ENCODE measurements around the gene EXD3. TPM values are rescaled to one million over a fixed set of nuclear protein-coding genes. Genes with fewer than 3 reads are reported as not detected.

Gene EXD3
- total RNA-seq, 1 donor from 2014 or later = 6.8 TPM

DNA sequence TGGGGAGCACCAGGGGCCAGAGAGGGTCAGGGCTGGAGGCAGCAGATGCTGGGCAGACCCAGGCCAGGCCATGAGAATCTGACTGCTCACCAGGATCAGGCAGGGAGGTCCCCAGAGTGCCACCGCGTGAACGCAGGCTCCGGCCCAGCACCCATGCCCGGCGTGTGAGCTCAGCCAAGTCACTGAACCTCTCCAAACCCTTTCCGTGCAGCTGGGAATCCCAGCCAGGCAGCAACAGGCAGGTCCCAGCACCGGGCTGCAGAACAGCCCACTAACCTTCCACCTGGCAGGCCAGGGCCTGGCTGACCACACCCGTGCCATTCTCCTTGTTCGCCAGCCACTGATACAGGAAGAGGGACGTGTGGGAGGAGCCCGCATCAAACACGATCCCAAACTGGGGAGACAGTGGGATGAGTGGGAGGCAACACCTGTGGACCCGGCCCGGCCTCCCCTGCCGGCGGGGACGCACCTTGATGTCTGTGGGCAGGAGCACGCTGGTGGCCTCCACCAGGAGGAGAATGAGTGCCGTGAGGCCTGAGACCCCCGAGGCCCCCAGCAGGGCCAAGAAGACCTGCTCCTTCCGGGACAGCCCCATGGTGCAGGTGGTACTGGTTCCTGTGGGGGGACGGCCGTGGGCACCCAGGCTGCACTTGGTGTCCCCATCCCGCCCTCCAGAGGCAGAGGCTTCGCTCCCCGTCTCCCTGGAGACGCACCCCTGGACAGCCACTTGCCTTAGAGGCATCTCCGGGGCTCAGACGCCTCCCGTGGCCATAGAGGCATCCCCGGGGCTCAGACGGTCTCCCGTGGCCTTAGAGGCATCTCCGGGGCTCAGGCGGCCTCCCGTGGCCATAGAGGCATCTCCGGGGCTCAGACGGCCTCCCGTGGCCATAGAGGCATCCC, 15.0 kb upstream of the EXD3 start:
- DNase-seq (ENCODE audit: low spot score) = no peak
- H3K4me3 Mint-ChIP-seq (ENCODE audit: low read depth) = no peak overlapping the region
- no peaks in the 10 kb centered on the region for H3K36me3 Mint-ChIP-seq (ENCODE audit: low read depth)
- peaks cover 5% of the 10 kb centered on the region for H3K27me3 Mint-ChIP-seq (ENCODE audit: low read depth)
- H3K9me3 Mint-ChIP-seq = no peaks in the 10 kb centered on the region
- H3K27ac Mint-ChIP-seq = no peak overlapping the region
- peaks cover 2% of the 10 kb centered on the region for H3K4me1 Mint-ChIP-seq (ENCODE audit: low read depth)
- intact Hi-C loops (cut with micrococcal nuclease) = no loop called here

GRCh38 chr9:137436761-137437600, 14.0 kb upstream of the EXD3 start:
- intact Hi-C loops (cut with micrococcal nuclease) = no loop called here
- H3K36me3 Mint-ChIP-seq (ENCODE audit: low read depth) = no peaks in the 10 kb centered on the region
- peaks cover 1% of the 10 kb centered on the region for H3K4me1 Mint-ChIP-seq (ENCODE audit: low read depth)

DNA sequence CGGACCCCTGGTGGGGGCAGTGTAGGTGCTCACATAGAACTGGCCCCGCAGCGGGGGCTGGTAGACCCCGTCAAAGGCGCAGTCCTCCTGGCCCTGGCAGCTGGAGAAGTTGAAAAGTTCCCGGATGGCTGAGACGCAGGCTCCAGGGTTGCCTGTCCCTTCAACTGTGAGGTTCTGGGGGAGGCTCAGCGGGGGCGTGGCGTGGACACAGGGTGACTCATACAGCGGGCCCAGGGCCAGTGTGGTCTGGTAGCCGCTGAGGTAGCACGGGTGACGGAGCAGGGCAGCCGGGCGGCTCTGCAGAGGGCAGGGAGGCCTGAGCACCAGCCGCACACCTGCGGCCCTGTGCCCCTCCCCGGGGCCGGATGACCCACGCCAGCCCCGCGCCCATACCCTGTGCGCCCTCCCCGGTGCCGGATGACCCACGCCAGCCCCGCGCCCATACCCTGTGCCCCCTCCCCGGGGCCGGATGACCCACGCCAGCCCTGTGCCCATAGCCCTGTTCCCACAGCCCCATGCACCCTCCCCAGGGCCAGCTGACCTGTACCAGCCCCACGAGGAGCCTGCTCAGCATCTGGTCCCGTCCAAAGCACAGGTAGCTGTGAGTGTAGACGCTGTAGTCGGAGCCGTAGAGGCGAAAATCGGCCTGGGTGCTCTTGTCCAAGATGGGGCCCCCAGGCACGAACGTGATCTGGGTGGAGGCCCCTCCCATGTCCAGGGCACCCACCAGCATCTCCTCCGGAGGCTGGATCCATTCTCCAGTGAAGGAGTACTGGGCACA, 13.2 kb upstream of the EXD3 start:
- Mint-ChIP-seq H3K9me3 (no peaks in the 10 kb centered on the region), H3K27me3 (ENCODE audit: low read depth) (no peaks in the 10 kb centered on the region), H3K4me1 (ENCODE audit: low read depth) (no peaks in the 10 kb centered on the region), H3K27ac (no peak overlapping the region), H3K4me3 (ENCODE audit: low read depth) (no peak overlapping the region), H3K36me3 (ENCODE audit: low read depth) (no peaks in the 10 kb centered on the region)
- intact Hi-C loops (cut with micrococcal nuclease) = no loop called here
- DNase-seq (ENCODE audit: low spot score) = no peak

More at GRCh38 chr9:137436761-137437600, 14.0 kb upstream of the EXD3 start:
- DNase-seq (ENCODE audit: low spot score) = no peak
- Mint-ChIP-seq H3K27me3 (ENCODE audit: low read depth) (peaks cover 2% of the 10 kb centered on the region), H3K9me3 (no peaks in the 10 kb centered on the region), H3K4me3 (ENCODE audit: low read depth) (no peak overlapping the region), H3K27ac (no peak overlapping the region)

DNA sequence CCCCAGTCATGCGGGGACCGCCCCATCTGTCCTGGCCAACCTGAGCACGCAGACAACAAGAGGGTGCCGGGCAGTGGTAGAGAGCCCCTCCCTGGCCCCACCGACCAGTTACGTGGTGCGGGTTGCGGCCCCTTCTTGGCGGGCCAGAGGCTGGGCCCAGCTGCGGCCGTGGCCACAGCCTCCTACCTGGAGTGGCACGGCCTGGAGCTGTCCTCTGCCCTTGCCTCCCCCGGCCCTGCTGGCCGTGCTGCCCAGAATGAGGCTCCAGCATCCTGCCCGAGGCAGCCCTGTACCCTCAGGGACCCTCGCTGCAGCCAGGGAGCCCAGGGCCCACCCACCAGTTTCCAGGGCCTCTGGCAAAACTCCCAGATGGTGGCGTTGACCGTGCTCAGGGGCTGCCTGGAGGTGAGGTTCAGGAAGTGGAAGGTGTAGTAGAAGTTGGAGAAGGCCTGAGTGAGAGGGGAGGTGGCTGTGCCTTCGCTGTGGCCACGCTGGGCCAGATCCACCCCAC, 12.5 kb upstream of the EXD3 start:
- Mint-ChIP-seq H3K27ac (no peak overlapping the region), H3K9me3 (no peaks in the 10 kb centered on the region), H3K4me1 (ENCODE audit: low read depth) (no peaks in the 10 kb centered on the region), H3K36me3 (ENCODE audit: low read depth) (no peaks in the 10 kb centered on the region), H3K27me3 (ENCODE audit: low read depth) (no peaks in the 10 kb centered on the region), H3K4me3 (ENCODE audit: low read depth) (no peak overlapping the region)
- intact Hi-C loops (cut with micrococcal nuclease) = no loop called here
- DNase-seq (ENCODE audit: low spot score) = no peak

DNA sequence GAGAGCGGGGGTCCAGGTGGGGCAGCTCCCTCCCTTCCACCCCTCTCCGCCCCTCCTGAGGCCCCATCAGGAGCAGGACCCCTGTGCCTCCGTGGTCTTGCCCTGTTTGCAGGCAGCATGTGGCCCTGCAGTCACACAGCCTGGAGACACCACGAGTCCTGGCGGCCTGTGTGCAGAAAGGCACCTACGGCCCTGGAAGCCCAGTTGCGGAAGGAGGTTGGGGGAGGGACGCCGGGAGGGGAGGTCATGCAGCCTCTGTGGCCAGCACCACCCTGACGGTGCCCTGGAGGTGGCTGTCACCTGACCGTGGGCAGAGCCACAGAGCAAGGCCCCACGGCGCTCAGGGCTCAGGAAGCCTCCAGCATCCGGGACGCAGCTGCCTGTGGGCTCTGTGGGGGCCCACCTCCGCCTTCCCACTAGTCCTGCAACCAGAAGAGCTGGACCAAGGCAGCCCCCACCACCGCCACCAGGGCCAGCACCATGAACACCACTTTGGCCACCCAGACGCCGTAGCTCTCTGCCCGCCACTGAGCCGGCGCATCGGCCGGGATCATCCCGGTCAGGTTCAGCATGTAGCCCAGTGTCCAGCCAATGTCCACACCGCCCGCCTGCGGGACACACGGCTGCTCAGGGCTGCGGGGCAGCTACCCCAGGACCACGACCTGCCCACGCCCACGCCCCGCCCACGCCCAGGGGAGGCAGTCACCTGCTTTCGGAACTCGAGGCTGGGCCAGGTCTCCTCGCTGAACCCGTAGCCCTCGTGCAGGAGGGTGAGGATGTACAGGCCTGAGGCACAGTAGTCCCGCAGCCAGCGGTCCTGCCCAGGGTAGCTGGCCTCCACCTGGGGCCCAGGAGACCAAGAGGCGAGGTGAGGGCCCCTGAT, 11.8 kb upstream of the EXD3 start:
- Mint-ChIP-seq H3K27me3 (ENCODE audit: low read depth) (no peaks in the 10 kb centered on the region), H3K4me3 (ENCODE audit: low read depth) (no peak overlapping the region), H3K27ac (no peak overlapping the region), H3K9me3 (no peaks in the 10 kb centered on the region), H3K36me3 (ENCODE audit: low read depth) (no peaks in the 10 kb centered on the region), H3K4me1 (ENCODE audit: low read depth) (no peaks in the 10 kb centered on the region)
- DNase-seq (ENCODE audit: low spot score) = no peak
- intact Hi-C loops (cut with micrococcal nuclease) = no loop called here

GRCh38 chr9:137433916-137434431, 11.0 kb upstream of the EXD3 start:
- intact Hi-C loops (cut with micrococcal nuclease) = no loop called here
- no peaks in the 10 kb centered on the region for H3K4me1 Mint-ChIP-seq (ENCODE audit: low read depth)
- no peaks in the 10 kb centered on the region for H3K27me3 Mint-ChIP-seq (ENCODE audit: low read depth)
- no peaks in the 10 kb centered on the region for H3K36me3 Mint-ChIP-seq (ENCODE audit: low read depth)
- no peaks in the 10 kb centered on the region for H3K9me3 Mint-ChIP-seq
- DNase-seq (ENCODE audit: low spot score) = no peak
- H3K27ac Mint-ChIP-seq = no peak overlapping the region
- H3K4me3 Mint-ChIP-seq (ENCODE audit: low read depth) = no peak overlapping the region

- H3K9me3 Mint-ChIP-seq = no peaks in the 10 kb centered on the region
- H3K4me3 Mint-ChIP-seq (ENCODE audit: low read depth) = no peak overlapping the region
- no peaks in the 10 kb centered on the region for H3K36me3 Mint-ChIP-seq (ENCODE audit: low read depth)
- intact Hi-C loops (cut with micrococcal nuclease) = no loop called here
- H3K27ac Mint-ChIP-seq = no peak overlapping the region
- DNase-seq (ENCODE audit: low spot score) = no peak
- no peaks in the 10 kb centered on the region for H3K4me1 Mint-ChIP-seq (ENCODE audit: low read depth)
- H3K27me3 Mint-ChIP-seq (ENCODE audit: low read depth) = no peaks in the 10 kb centered on the region
These were observed 10.5 kb upstream of the EXD3 start for GRCh38 chr9:137433349-137433915.

- DNase-seq (ENCODE audit: low spot score) = no peak
- Mint-ChIP-seq H3K9me3 (no peaks in the 10 kb centered on the region), H3K4me1 (ENCODE audit: low read depth) (no peaks in the 10 kb centered on the region), H3K4me3 (ENCODE audit: low read depth) (no peak overlapping the region), H3K36me3 (ENCODE audit: low read depth) (no peaks in the 10 kb centered on the region), H3K27me3 (ENCODE audit: low read depth) (no peaks in the 10 kb centered on the region), H3K27ac (no peak overlapping the region)
- intact Hi-C loops (cut with micrococcal nuclease) = no loop called here
These were observed 9.9 kb upstream of the EXD3 start for GRCh38 chr9:137432687-137433348.

GRCh38 chr9:137431416-137431931, 8.5 kb upstream of the EXD3 start:
- H3K27me3 Mint-ChIP-seq (ENCODE audit: low read depth) = no peaks in the 10 kb centered on the region
- H3K9me3 Mint-ChIP-seq = no peaks in the 10 kb centered on the region
- H3K27ac Mint-ChIP-seq = no peak overlapping the region
- H3K36me3 Mint-ChIP-seq (ENCODE audit: low read depth) = no peaks in the 10 kb centered on the region
- DNase-seq (ENCODE audit: low spot score) = no peak
- H3K4me3 Mint-ChIP-seq (ENCODE audit: low read depth) = no peak overlapping the region
- H3K4me1 Mint-ChIP-seq (ENCODE audit: low read depth) = no peaks in the 10 kb centered on the region
- intact Hi-C loops (cut with micrococcal nuclease) = no loop called here

DNA sequence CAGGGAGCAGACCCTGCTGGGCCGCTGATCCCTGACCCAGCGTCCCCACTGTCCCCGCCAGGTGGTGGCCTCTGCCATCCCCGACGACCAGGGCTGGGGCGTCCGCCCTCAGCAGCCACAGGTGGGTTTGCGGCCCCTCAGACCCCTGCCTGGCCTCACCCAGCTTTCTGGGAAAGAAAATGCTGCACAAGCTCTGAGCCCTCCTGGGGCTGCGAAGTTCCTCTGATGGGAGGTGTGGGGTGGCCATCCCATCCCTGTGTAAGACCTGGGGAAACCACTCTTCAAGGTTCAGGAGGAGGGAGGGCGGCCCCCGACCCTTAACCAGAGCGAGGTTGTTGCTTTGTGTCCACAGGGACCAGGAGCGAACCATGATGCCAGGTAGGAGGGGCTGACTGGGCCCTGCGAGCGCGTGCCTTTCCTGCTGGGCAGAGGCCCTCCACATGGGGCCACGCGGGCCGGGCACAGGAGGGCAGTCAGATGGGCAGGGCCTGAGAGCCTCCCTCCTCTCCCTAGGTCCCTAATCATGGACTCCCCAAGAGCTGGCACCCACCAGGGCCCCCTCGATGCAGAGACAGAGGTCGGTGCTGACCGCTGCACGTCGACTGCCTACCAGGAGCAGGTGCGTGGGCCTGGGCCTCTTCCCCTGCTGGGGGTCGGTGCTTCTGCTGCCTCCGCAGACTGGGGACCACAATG, 7.9 kb upstream of the EXD3 start:
- no peak overlapping the region for H3K27ac Mint-ChIP-seq
- intact Hi-C loops (cut with micrococcal nuclease) = no loop called here
- H3K9me3 Mint-ChIP-seq = no peaks in the 10 kb centered on the region
- H3K4me3 Mint-ChIP-seq (ENCODE audit: low read depth) = no peak overlapping the region
- no peaks in the 10 kb centered on the region for H3K27me3 Mint-ChIP-seq (ENCODE audit: low read depth)
- no peak for DNase-seq (ENCODE audit: low spot score)
- no peaks in the 10 kb centered on the region for H3K36me3 Mint-ChIP-seq (ENCODE audit: low read depth)
- no peaks in the 10 kb centered on the region for H3K4me1 Mint-ChIP-seq (ENCODE audit: low read depth)

All from activated T-helper 2 cell treated with anti-CD3 and anti-CD28 coated beads, Interferon-gamma antibody, Interleukin-2, Interleukin-4, amounts not matched to agents 10 μg/mL and 5 μg/mL and 100 μg/mL, durations not matched to agents 14 hours and 24 hours and 36 hours (primary cell).